Islet precursor cell (in vitro differentiated cells): ENCODE data around the gene SCARF2.
A peak's percentile ranks its signal among the peaks of the same experiment; 100 is the strongest.
"Not testable (repeated sequence)": the region's sequence is repeated elsewhere in the genome, so short reads cannot be mapped to it uniquely, and the experiment has no call there.

Experiments
- DNase-seq: peaks from one replicate; pipeline ENCODE4 v3.0.0-alpha.2; 2018

SCARF2 gene

GRCh38 chr22:20459152-20459542, 21.5 kb upstream of the SCARF2 start:
- DNase-seq, result peak; percentile 38

GRCh38 chr22:20458530-20459151, 21.0 kb upstream of the SCARF2 start:
- no peak for DNase-seq

- peak; percentile 44 for DNase-seq
Observed at GRCh38 chr22:20457506-20458240, 20.0 kb upstream of the SCARF2 start.

GRCh38 chr22:20456722-20457076, 19.1 kb upstream of the SCARF2 start:
- no peak for DNase-seq

- DNase-seq, result peak; percentile 92
Observed at GRCh38 chr22:20456064-20456721, 18.6 kb upstream of the SCARF2 start.

- DNase-seq, result no peak
Observed at GRCh38 chr22:20455709-20456063, 18.1 kb upstream of the SCARF2 start.

- DNase-seq, result no peak
Observed at GRCh38 chr22:20453222-20453621, 15.6 kb upstream of the SCARF2 start.

- no peak for DNase-seq
Observed at GRCh38 chr22:20451920-20452319, 14.3 kb upstream of the SCARF2 start.

GRCh38 chr22:20451129-20451778, 13.6 kb upstream of the SCARF2 start:
- not testable (repeated sequence) for DNase-seq

GRCh38 chr22:20450551-20450906, 12.9 kb upstream of the SCARF2 start:
- DNase-seq, result no peak

GRCh38 chr22:20449819-20450550, 12.4 kb upstream of the SCARF2 start:
- DNase-seq, result no peak

- DNase-seq, result no peak
Observed at GRCh38 chr22:20448630-20449029, 11.0 kb upstream of the SCARF2 start.

GRCh38 chr22:20446383-20446970, 8.9 kb upstream of the SCARF2 start:
- DNase-seq, result no peak

GRCh38 chr22:20444325-20444724, 6.7 kb upstream of the SCARF2 start:
- no peak for DNase-seq

GRCh38 chr22:20442485-20443284, 5.1 kb upstream of the SCARF2 start:
- no peak for DNase-seq

- no peak for DNase-seq
Observed at GRCh38 chr22:20441631-20442484, 4.2 kb upstream of the SCARF2 start.

GRCh38 chr22:20440637-20441591, 3.3 kb upstream of the SCARF2 start:
- peak; percentile 30 for DNase-seq

GRCh38 chr22:20439928-20440575, 2.4 kb upstream of the SCARF2 start:
- DNase-seq, result peak; percentile 45

GRCh38 chr22:20439556-20439927, 1.9 kb upstream of the SCARF2 start:
- peak; percentile 50 for DNase-seq
